PC-9 (cell line): ENCODE results near the gene ASPHD1. TPM values are rescaled to one million over a fixed set of nuclear protein-coding genes. Genes with fewer than 3 reads are reported as not detected.

Experiments used
- BruUV-seq: library from RNA; stranded (reverse); fragments of 400-500 nt; replicated peaks from 2 replicates; lab custom pipeline; 2021; lab: Mats Ljungman, UMichigan
- CTCF ChIA-PET: fragments of 300-600 bp; sonication (Branson Sonifier 250); formaldehyde crosslinking; loops from one replicate; lab custom pipeline; 2022; ENCODE audit warnings: antibody characterized with exemption; lab: Charles Lee
- POLR2A ChIA-PET: fragments of 300-600 bp; sonication (Branson Sonifier 250); formaldehyde crosslinking; loops from one replicate; lab custom pipeline; 2022; ENCODE audit warnings: antibody characterized with exemption; ENCODE audit not compliant: unreplicated experiment; lab: Charles Lee
- DNase-seq, 2 experiments: peaks; one replicate each; pipeline versions ENCODE4 v3.0.0 to v3.0.0-alpha.2; 2015 to 2022; ENCODE audit warnings: mixed read lengths in 1 of 2
- H2AFZ ChIP-seq: fragments of 200-600 bp; sonication (generic); 2 replicates; pipeline ENCODE4 v1.8.1; 2017; ENCODE audit warnings: antibody characterized with exemption
- H3F3A ChIP-seq: fragments of 200-600 bp; sonication (generic); 2 replicates; pipeline ENCODE4 v1.8.1; 2017; ENCODE audit warnings: antibody characterized with exemption, mild to moderate bottlenecking, low read depth; ENCODE audit not compliant: insufficient read depth
- H3K27ac ChIP-seq: fragments of 200-600 bp; sonication (generic); 2 replicates; pipeline ENCODE4 v1.6.1; 2016; ENCODE audit warnings: mixed run types
- H3K27me3 ChIP-seq: fragments of 200-600 bp; sonication (generic); 2 replicates; pipeline ENCODE4 v1.6.1; 2016; ENCODE audit warnings: low read depth, mixed run types; ENCODE audit not compliant: insufficient read depth
- H3K36me3 ChIP-seq: fragments of 200-600 bp; sonication (generic); 2 replicates; pipeline ENCODE4 v1.6.1; 2016; ENCODE audit warnings: low read depth, mixed run types
- H3K4me1 ChIP-seq: fragments of 200-600 bp; sonication (generic); replicated peaks from 2 replicates; pipeline ENCODE4 v1.6.1; 2016; ENCODE audit warnings: mixed run types; ENCODE audit not compliant: insufficient read depth
- H3K4me2 ChIP-seq: fragments of 200-600 bp; sonication (generic); 2 replicates; pipeline ENCODE4 v1.6.1; 2017; ENCODE audit warnings: mixed run types
- H3K4me3 ChIP-seq: fragments of 200-600 bp; sonication (generic); 2 replicates; pipeline ENCODE4 v1.6.1; 2016; ENCODE audit warnings: mixed run types
- H3K79me2 ChIP-seq: fragments of 200-600 bp; sonication (generic); 2 replicates; pipeline ENCODE4 v1.6.1; 2017; ENCODE audit warnings: low read depth, mixed run types
- H3K9me2 ChIP-seq: fragments of 200-600 bp; sonication (generic); 2 replicates; pipeline ENCODE4 v1.8.1; 2017; ENCODE audit warnings: mild to moderate bottlenecking; ENCODE audit not compliant: insufficient read depth
- H3K9me3 ChIP-seq: fragments of 200-600 bp; sonication (generic); 2 replicates; pipeline ENCODE4 v1.8.1; 2016; ENCODE audit warnings: low read depth; ENCODE audit not compliant: insufficient read depth
- H4K20me1 ChIP-seq: fragments of 200-600 bp; sonication (generic); 2 replicates; pipeline ENCODE4 v1.8.1; 2017; ENCODE audit not compliant: insufficient read depth
- CTCF ChIP-seq: fragments of 200-600 bp; sonication (generic); conservative IDR thresholded peaks from 2 replicates; pipeline ENCODE4 v1.6.1; 2017; ENCODE audit warnings: mixed run types, antibody characterized with exemption, mild to moderate bottlenecking, moderate library complexity
- EZH2 ChIP-seq: fragments of 200-600 bp; sonication (generic); IDR thresholded peaks from 2 replicates; pipeline ENCODE4 v1.8.0; 2017; ENCODE audit warnings: antibody characterized with exemption, low read depth
- intact Hi-C: fragments of 100-400 bp; cut with micrococcal nuclease; formaldehyde crosslinking; loops from one replicate; pipeline ENCODE4 v1.10.0; 2022; ENCODE audit not compliant: unreplicated experiment
- total RNA-seq: library from RNA; stranded (reverse); gene quantifications from 2 replicates; pipeline ENCODE4 v1.2.3, GENCODE V29; 2021

ASPHD1 gene
- total RNA-seq, 1 experiment from 2014 or later, result 8.3 TPM

GRCh38 chr16:29950806-29951461 is 50.6 kb downstream of the ASPHD1 start:
- Histone ChIP-seq H3K9me2 (no peaks in the 10 kb centered on the region), H2AFZ (no peak overlapping the region), H3K9me3 (no peaks in the 10 kb centered on the region), H3K27me3 (no peaks in the 10 kb centered on the region), H3K36me3 (no peaks in the 10 kb centered on the region), H3K4me1 (no peaks in the 10 kb centered on the region), H3F3A (no peaks in the 10 kb centered on the region; the same call in 1 of the 2 replicates), H3K4me2 (no peak overlapping the region), H3K4me3 (no peak overlapping the region), H3K79me2 (no peaks in the 10 kb centered on the region), H3K27ac (no peak overlapping the region), H4K20me1 (no peaks in the 10 kb centered on the region)
- ChIA-PET CTCF (interaction anchor here (0.5 kb wide), 1 partner anchor 11 kb away, joined by 3 read pairs; the partner anchor contains the start of gene TMEM219), POLR2A (interaction anchor here (0.6 kb wide), 1 partner anchor 33 kb away, joined by 3 read pairs; no protein-coding TSS in a partner anchor)
- DNase-seq, result no peak
- no TSS peak for BruUV-seq
- TF ChIP-seq EZH2 (no peak), CTCF (no peak)
- intact Hi-C loops, result no loop called here

- Histone ChIP-seq H3K9me2 (no peaks in the 10 kb centered on the region), H3K79me2 (no peaks in the 10 kb centered on the region), H3K4me2 (no peak overlapping the region), H3K9me3 (no peaks in the 10 kb centered on the region), H3F3A (no peaks in the 10 kb centered on the region), H3K27ac (no peak overlapping the region), H4K20me1 (no peaks in the 10 kb centered on the region), H3K27me3 (no peaks in the 10 kb centered on the region), H3K4me3 (no peak overlapping the region), H3K36me3 (no peaks in the 10 kb centered on the region), H3K4me1 (no peaks in the 10 kb centered on the region), H2AFZ (no peak overlapping the region)
- no peak for TF ChIP-seq EZH2
- DNase-seq, result no peak
- BruUV-seq, result no TSS peak
- ChIA-PET POLR2A (no interaction called here), CTCF (interaction anchor here (0.5 to 0.6 kb wide), 2 partner anchors 10 to 12 kb away, joined by 3 read pairs; partner anchors contain the start of gene TMEM219)
- intact Hi-C loops, result no loop called here
Observed at GRCh38 chr16:29951625-29952365, 51.5 kb downstream of the ASPHD1 start.

Other genes starting within 250 kb of the ASPHD1 start
- 0.15 and 0.17 TPM in 2 replicates for gene SPN, start 237.2 kb upstream of the ASPHD1 start, total RNA-seq
- 247 and 310 TPM in 2 replicates for gene QPRT, start 221.3 kb upstream of the ASPHD1 start, total RNA-seq
- gene C16orf54, start 154.5 kb upstream of the ASPHD1 start, total RNA-seq, result not detected in 2 replicates
- 0.13 and 0.26 TPM in 2 replicates for gene ZG16, start 122.2 kb upstream of the ASPHD1 start, total RNA-seq
- 179 and 195 TPM in 2 replicates for gene KIF22, start 109.7 kb upstream of the ASPHD1 start, total RNA-seq
- 463 and 481 TPM in 2 replicates for gene MAZ, start 94.0 kb upstream of the ASPHD1 start, total RNA-seq
- 4.9 and 6.3 TPM in 2 replicates for gene PRRT2, start 88.3 kb upstream of the ASPHD1 start, total RNA-seq
- 27.5 and 44.6 TPM in 2 replicates for gene PAGR1, start 84.3 kb upstream of the ASPHD1 start, total RNA-seq
- 197 and 208 TPM in 2 replicates for gene MVP, start 80.0 kb upstream of the ASPHD1 start, total RNA-seq
- gene CDIPT, start 37.3 kb upstream of the ASPHD1 start, total RNA-seq, result 90.6 and 133 TPM in 2 replicates
- gene SEZ6L2, start 938 bp upstream of the ASPHD1 start, total RNA-seq, result 46.5 and 64.0 TPM in 2 replicates
- gene KCTD13, start 25.7 kb downstream of the ASPHD1 start, total RNA-seq, result 52.7 and 72.0 TPM in 2 replicates
- gene TMEM219, start 61.6 kb downstream of the ASPHD1 start, total RNA-seq, result 141 and 203 TPM in 2 replicates
- 76.6 and 82.9 TPM in 2 replicates for gene TAOK2, start 73.4 kb downstream of the ASPHD1 start, total RNA-seq
- 27.0 and 27.3 TPM in 2 replicates for gene HIRIP3, start 95.1 kb downstream of the ASPHD1 start, total RNA-seq
- gene INO80E, start 95.8 kb downstream of the ASPHD1 start, total RNA-seq, result 102 TPM in 2 replicates
- gene DOC2A, start 110.5 kb downstream of the ASPHD1 start, total RNA-seq, result 11.0 and 11.3 TPM in 2 replicates
- gene C16orf92, start 122.7 kb downstream of the ASPHD1 start, total RNA-seq, result not detected in 2 replicates
- 5.8 and 9.7 TPM in 2 replicates for gene TLCD3B, start 130.8 kb downstream of the ASPHD1 start, total RNA-seq
- 2,395 and 3,090 TPM in 2 replicates for gene ALDOA, start 165.3 kb downstream of the ASPHD1 start, total RNA-seq
- gene PPP4C, start 175.5 kb downstream of the ASPHD1 start, total RNA-seq, result 246 and 268 TPM in 2 replicates
- gene TBX6, start 191.4 kb downstream of the ASPHD1 start, total RNA-seq, result 8.3 and 9.6 TPM in 2 replicates
- gene YPEL3, start 195.7 kb downstream of the ASPHD1 start, total RNA-seq, result 95.4 and 129 TPM in 2 replicates
- 27.5 and 32.1 TPM in 2 replicates for gene GDPD3, start 213.0 kb downstream of the ASPHD1 start, total RNA-seq
- 113 and 133 TPM in 2 replicates for gene MAPK3, start 222.7 kb downstream of the ASPHD1 start, total RNA-seq